SIG-M5 treated with dmso at 0.1 percent for 504 hours (cell line): Measurements from ENCODE around the gene SEMA6C.
"Not testable (repeated sequence)": the region's sequence is repeated elsewhere in the genome, so short reads cannot be mapped to it uniquely, and the experiment has no call there.

ENCODE experiments used
- DNase-seq: peaks from one replicate; lab custom pipeline; 2025; ENCODE audit not compliant: unreplicated experiment; lab: John Stamatoyannopoulos, UW

SEMA6C gene

DNA sequence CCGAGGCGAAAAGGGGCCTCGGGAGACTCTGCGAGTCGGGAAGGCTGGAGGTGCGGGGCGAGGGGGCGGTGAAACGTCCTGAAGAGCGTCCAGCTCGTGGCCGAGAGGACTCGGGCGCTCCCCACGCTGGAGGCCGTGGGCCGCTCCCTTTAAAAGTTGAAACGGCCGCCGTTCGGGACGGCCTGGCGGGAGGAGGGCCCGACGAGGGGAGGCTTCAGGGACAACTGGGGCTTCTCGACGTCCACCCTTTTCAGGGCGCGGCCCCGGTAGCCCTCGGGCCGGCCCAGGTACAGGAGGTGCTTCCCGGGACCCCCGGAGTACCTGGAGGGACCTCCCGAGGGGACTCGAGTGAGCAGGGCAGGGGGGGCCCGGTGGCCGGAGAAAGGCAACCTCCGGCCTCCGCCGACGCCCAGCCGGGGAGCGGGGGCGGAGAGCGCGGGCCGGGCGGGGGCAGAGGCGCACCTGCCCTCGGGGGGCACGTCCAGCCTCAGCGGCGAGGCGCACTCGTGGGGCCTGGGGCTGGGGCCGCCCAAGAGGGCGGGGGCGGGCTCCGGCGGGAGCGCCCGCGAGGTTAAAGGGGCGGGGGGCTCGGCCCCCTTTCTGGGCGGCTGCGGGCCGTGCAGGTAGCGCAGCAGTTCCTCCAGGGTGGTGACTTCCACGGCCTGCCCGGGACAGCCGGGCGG lies 14.0 kb downstream of the SEMA6C start:
- DNase-seq, result no peak

- DNase-seq, result no peak
Measured at GRCh38 chr1:151131701-151132334, 14.6 kb downstream of the SEMA6C start.

DNA sequence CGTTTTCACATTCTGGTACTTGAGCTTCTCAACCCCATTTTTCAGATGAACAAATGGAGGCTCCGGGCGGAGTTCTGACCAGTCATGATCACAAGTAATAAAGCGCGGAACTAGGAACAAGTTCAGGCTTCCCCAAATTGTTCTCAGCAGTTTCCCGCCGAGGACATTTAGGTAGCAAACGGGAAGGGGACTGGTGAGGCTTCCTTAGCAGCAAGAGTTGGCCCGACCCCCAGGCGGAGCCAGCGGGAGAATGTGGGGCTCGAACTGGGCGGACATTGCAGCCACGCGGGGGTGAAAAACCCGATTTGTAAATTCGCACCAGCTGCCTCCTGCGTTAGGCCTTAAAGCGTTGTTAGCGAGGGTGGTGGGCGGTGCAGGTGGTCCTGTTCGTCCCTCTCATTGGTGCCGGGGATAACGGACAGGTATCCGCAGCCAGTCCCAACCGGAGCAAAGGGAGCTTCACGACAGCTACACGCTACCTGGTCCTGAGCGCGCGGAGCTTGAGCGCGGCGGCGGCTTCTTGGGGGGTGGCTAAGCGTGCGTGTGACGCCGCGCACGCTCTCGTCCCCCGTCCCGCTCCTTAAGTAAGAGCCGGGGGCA lies 15.3 kb downstream of the SEMA6C start:
- no peak for DNase-seq

GRCh38 chr1:151128800-151129199 lies 17.6 kb downstream of the SEMA6C start:
- no peak for DNase-seq

DNA sequence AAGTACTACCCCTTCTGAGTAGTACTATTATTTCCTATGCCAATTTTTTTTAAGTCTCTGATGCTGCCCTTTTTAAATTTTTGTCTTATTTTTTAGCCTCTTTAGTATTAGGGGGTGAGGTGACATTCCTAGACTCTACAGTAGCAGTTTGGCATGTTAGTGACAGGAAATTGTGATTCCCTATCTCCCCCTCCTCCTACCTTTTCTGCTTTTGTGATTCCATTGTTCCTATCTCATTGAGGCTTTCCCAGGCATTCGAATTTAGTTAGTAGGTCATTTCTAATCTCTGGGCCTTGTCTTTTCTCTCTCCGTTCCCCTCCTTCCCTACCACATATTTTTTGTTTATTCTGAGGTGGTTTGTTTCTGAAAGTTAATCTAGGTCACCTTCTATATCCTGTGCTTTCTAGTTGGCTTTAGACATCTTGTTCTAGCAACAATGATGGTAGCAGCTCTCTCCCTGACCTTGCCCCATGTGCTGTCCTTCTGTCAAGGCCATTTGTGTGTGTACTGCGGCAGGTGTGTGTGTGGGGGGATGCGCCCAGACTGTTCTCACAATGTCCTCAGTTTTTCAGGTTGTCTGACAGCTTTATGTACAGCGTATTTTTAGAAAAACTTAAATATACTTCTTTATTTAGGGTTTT lies 21.5 kb downstream of the SEMA6C start:
- no peak for DNase-seq

- DNase-seq, result no peak
Measured at GRCh38 chr1:151113877-151114276, 32.6 kb downstream of the SEMA6C start.

- DNase-seq, result no peak
Measured at GRCh38 chr1:151108331-151108730, 38.1 kb downstream of the SEMA6C start.

- DNase-seq, result no peak
Measured at GRCh38 chr1:151106894-151107293, 39.5 kb downstream of the SEMA6C start.

GRCh38 chr1:151104630-151105029 lies 41.8 kb downstream of the SEMA6C start:
- no peak for DNase-seq

- no peak for DNase-seq
Measured at GRCh38 chr1:151098126-151098525, 48.3 kb downstream of the SEMA6C start.

- not testable (repeated sequence) for DNase-seq
Measured at GRCh38 chr1:151097426-151097825, 49.0 kb downstream of the SEMA6C start.

GRCh38 chr1:151085953-151086559 lies 60.4 kb downstream of the SEMA6C start:
- no peak for DNase-seq
